Medulla oblongata (tissue), 1 donor: Measurements from ENCODE around the gene SEC23A.
A peak's percentile ranks its signal among the peaks of the same experiment; 100 is the strongest.
"Not testable (repeated sequence)": the region's sequence is repeated elsewhere in the genome, so short reads cannot be mapped to it uniquely, and the experiment has no call there.

Experiments
- DNase-seq: peaks from one replicate; pipeline ENCODE4 v3.0.0-alpha.2; 2015; ENCODE audit errors: extremely low spot score

SEC23A gene

GRCh38 chr14:39091716-39092115, 11.3 kb downstream of the SEC23A start:
- DNase-seq, result no peak

- DNase-seq, result no peak
Observed at GRCh38 chr14:39090548-39091111, 12.4 kb downstream of the SEC23A start.

GRCh38 chr14:39087493-39087892, 15.5 kb downstream of the SEC23A start:
- DNase-seq, result no peak

GRCh38 chr14:39085933-39086332, 17.1 kb downstream of the SEC23A start:
- DNase-seq, result no peak

GRCh38 chr14:39083127-39083526, 19.9 kb downstream of the SEC23A start:
- no peak for DNase-seq

- DNase-seq, result no peak
Observed at GRCh38 chr14:39080886-39081285, 22.1 kb downstream of the SEC23A start.

- no peak for DNase-seq
Observed at GRCh38 chr14:39071096-39071495, 31.9 kb downstream of the SEC23A start.

- no peak for DNase-seq
Observed at GRCh38 chr14:39069923-39070322, 33.1 kb downstream of the SEC23A start.

- not testable (repeated sequence) for DNase-seq
Observed at GRCh38 chr14:39069169-39069805, 33.7 kb downstream of the SEC23A start.

GRCh38 chr14:39060818-39061437, 42.1 kb downstream of the SEC23A start:
- DNase-seq, result no peak

GRCh38 chr14:39055786-39056474, 47.1 kb downstream of the SEC23A start:
- DNase-seq, result no peak

GRCh38 chr14:39052869-39053454, 50.1 kb downstream of the SEC23A start:
- DNase-seq, result not testable (repeated sequence)

GRCh38 chr14:39050389-39050788, 52.6 kb downstream of the SEC23A start:
- no peak for DNase-seq

- DNase-seq, result not testable (repeated sequence)
Observed at GRCh38 chr14:39045889-39046288, 57.1 kb downstream of the SEC23A start.

- no peak for DNase-seq
Observed at GRCh38 chr14:39043352-39043943, 59.6 kb downstream of the SEC23A start.

GRCh38 chr14:39040529-39040928, 62.5 kb downstream of the SEC23A start:
- no peak for DNase-seq

- DNase-seq, result no peak
Observed at GRCh38 chr14:39038542-39038941, 64.5 kb downstream of the SEC23A start.

GRCh38 chr14:39036760-39037159, 66.3 kb downstream of the SEC23A start:
- DNase-seq, result no peak

GRCh38 chr14:39035336-39035735, 67.7 kb downstream of the SEC23A start:
- DNase-seq, result no peak

- DNase-seq, result peak; percentile 46
Observed at GRCh38 chr14:39034481-39035296, 68.3 kb downstream of the SEC23A start.

GRCh38 chr14:39033371-39033770, 69.7 kb downstream of the SEC23A start:
- DNase-seq, result no peak
